Fibroblast of the aortic adventitia (primary cell): Measurements from ENCODE around the gene NXPH2. TPM values are rescaled to one million over a fixed set of nuclear protein-coding genes. Genes with fewer than 3 reads are reported as not detected.

Experiments
- DNase-seq: peaks from one replicate; pipeline ENCODE4 v3.0.0-alpha.2; 2010; ENCODE audit warnings: low read depth
- H3K4me3 ChIP-seq: 2 replicates; pipeline ENCODE4 v1.5.1; 2011; ENCODE audit warnings: low read depth, mild to moderate bottlenecking, control low read depth, low read length, moderate library complexity
- total RNA-seq: library from RNA; depleted of rRNA; stranded (reverse); fragments of >200 nt; gene quantifications from 2 replicates; pipeline ENCODE4 v1.2.3, GENCODE V29; 2012; ENCODE audit warnings: low replicate concordance
- TF ChIP-seq, protein P1 (sequence below): IDR thresholded peaks from 2 replicates; pipeline ENCODE4 v1.5.1; 2011; ENCODE audit warnings: mild to moderate bottlenecking, low read length, control low read depth, inconsistent platforms; ENCODE audit not compliant: insufficient read depth

NXPH2 gene
- total RNA-seq, 1 donor: not detected

DNA sequence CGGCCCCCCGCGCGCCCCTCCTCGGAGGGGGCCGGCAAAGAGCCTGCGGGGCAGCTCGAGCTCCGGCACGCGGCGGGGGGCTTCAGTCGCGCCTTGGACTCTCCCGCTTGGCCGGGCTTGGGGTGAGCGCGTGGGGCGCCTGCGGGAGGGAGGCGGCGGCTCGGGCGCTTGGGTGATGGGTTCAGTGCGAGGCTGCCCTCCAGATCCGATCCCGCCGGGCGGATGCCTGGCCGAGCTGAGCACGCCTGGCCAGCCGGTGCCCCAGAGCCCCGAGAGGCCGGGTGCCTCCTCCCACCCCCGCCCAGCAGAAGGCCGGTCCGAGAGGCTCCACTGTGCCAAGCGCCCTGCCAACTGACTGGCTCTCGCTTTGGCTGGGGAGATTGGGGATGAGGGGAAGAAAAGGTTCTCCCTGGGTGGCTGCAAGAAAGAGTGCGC is 273 bp upstream of the NXPH2 start:
- TF ChIP-seq, protein P1, sequence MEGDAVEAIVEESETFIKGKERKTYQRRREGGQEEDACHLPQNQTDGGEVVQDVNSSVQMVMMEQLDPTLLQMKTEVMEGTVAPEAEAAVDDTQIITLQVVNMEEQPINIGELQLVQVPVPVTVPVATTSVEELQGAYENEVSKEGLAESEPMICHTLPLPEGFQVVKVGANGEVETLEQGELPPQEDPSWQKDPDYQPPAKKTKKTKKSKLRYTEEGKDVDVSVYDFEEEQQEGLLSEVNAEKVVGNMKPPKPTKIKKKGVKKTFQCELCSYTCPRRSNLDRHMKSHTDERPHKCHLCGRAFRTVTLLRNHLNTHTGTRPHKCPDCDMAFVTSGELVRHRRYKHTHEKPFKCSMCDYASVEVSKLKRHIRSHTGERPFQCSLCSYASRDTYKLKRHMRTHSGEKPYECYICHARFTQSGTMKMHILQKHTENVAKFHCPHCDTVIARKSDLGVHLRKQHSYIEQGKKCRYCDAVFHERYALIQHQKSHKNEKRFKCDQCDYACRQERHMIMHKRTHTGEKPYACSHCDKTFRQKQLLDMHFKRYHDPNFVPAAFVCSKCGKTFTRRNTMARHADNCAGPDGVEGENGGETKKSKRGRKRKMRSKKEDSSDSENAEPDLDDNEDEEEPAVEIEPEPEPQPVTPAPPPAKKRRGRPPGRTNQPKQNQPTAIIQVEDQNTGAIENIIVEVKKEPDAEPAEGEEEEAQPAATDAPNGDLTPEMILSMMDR: no peak
- no peak for DNase-seq
- no peak overlapping the region for H3K4me3 ChIP-seq

DNA sequence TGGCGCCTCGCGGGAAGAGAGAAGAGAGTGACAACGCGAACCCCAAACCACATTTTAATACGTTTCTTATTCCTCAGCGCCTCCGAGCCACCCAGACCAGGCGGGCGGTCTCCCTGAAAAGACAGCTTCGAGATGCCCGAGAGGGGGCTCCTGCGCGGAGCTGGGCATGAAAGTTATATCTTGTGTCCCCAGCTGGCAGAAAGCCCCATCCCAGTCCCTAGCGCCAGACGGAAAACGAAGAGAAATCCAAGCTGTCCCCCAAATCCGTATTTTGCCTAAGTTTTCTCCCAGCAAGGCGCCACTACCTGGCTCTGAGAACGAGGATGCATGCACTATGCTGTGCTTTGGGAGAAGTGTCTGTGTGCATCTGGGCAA is 797 bp downstream of the NXPH2 start:
- H3K4me3 ChIP-seq: no peak overlapping the region
- TF ChIP-seq, protein P1: no peak
- DNase-seq: no peak

DNA sequence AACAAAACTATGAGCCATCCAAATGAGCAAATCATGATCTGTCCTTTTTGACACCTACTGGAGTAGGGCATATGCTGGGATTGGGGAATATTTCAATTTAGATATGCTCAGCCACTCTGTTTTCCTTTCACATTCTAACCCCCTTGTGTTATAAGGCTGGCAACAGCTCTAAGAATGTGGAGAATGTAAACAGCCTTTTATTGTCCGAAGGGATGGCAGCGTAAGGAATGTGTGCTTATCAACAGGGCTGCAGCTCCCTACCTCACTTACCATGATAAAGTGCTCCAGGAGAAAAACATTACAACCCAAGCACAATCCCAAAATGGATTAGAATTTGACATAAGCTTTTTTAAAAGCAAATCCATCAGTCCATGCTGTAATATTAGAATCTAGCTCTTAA is 2.2 kb downstream of the NXPH2 start:
- peak; percentile 41 for DNase-seq
- TF ChIP-seq, protein P1: no peak
- H3K4me3 ChIP-seq: no peak overlapping the region

DNA sequence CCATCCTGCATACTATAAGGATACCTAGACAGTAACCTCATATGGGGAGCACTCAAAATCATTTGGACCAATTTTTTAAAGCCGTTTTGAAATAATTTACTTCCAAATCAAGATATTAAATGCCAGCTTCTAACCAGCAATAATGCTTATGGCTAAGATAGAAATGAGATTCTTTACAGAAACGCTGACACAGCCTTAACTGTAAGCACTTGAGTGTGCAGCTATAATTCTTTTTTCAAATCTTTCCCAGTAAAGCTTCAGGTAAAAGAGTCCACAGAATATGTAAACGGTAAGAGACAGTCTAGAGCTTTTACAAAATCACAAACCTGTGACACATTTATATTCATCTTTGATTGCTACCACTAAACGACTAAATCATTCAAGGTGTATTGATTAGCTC is 4.5 kb downstream of the NXPH2 start:
- DNase-seq: no peak
- H3K4me3 ChIP-seq: no peak overlapping the region
- TF ChIP-seq, protein P1: no peak

- TF ChIP-seq, protein P1: no peak
- H3K4me3 ChIP-seq: no peak overlapping the region
Measured at GRCh38 chr2:138771534-138771933, 8.7 kb downstream of the NXPH2 start.

GRCh38 chr2:138767101-138767500 is 13.1 kb downstream of the NXPH2 start:
- TF ChIP-seq, protein P1: no peak
- no peak for DNase-seq

More at GRCh38 chr2:138771534-138771933, 8.7 kb downstream of the NXPH2 start:
- no peak for DNase-seq

GRCh38 chr2:138766464-138766863 is 13.7 kb downstream of the NXPH2 start:
- TF ChIP-seq, protein P1: no peak
- H3K4me3 ChIP-seq: no peak overlapping the region
- no peak for DNase-seq

More at GRCh38 chr2:138767101-138767500, 13.1 kb downstream of the NXPH2 start:
- no peak overlapping the region for H3K4me3 ChIP-seq
